GM12864 (cell line): Measurements from ENCODE around the gene CPAMD8.

ENCODE experiments used
- DNase-seq: peaks from one replicate; pipeline ENCODE4 v3.0.0-alpha.2; 2011; ENCODE audit warnings: low read depth
- H3K4me3 ChIP-seq: 2 replicates; pipeline ENCODE4 v1.5.1; 2011; ENCODE audit warnings: mild to moderate bottlenecking, low read depth, low read length, control low read depth
- CTCF ChIP-seq: IDR thresholded peaks from 2 replicates; pipeline ENCODE4 v1.5.1; 2011; ENCODE audit warnings: low read depth, mild to moderate bottlenecking, moderate library complexity, low read length, control low read depth, inconsistent platforms; ENCODE audit errors: missing control alignments

CPAMD8 gene

GRCh38 chr19:16911046-16911445 lies 115.6 kb downstream of the CPAMD8 start:
- no peak for DNase-seq
- TF ChIP-seq CTCF, result no peak
- no peak overlapping the region for H3K4me3 ChIP-seq

DNA sequence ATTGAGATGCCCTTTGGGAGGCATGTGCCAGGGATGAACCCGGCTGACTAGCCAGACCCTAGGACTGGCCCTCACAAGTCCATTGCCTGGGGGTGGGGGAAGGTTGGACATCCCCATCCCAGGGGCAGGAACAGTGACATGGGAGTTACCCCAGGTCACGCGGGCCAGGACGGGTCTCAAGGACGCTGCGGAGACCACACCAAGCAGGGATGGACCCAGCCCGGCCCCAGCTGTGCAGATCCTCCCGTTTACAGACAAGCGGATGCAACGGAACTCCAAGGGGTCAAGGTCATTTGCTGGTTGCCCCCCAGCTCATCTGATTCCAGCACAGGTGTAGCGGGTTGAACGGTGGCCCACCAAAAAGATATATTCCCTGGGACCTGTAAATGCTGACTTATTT lies 117.9 kb downstream of the CPAMD8 start:
- no peak overlapping the region for H3K4me3 ChIP-seq
- TF ChIP-seq CTCF, result no peak
- no peak for DNase-seq

DNA sequence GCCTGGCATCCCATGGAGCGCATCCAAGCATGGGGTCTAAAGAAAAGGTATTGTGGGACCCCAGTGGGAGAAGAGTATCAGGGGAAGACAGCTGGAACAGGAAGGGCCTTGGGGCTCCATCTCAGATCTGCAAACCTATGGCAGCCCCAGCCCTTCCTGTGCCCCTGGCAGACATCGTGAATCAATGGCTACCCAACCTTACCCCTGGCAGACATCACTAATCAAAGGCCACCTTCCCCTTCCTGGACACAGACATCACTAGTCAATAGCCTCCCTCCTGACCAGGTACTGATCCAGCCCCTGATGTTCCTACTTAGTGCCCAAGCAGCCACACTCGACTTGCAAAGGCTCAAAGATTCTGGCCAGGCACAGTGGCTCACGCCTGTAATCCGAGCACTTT lies 122.0 kb downstream of the CPAMD8 start:
- DNase-seq, result no peak
- no peak overlapping the region for H3K4me3 ChIP-seq
- TF ChIP-seq CTCF, result no peak

DNA sequence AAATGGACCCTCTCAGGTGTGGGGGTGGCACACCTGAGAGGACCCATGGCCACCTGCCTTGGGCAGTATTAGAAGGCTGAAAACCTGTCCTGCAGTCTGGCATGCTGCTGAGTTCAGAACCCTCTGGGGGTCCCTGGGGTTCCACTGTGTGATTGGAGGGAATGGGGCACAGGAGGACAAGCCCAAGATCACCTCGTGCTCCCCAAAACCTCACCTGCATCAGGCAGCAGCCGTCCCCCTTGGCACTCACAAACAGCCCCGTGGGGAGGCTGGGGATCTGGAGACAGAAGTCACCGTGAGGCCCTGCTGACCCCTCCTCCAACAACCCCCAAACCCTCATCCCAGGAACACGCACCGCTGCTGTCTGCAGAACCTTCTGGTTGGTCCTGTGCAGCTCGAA lies 123.3 kb downstream of the CPAMD8 start:
- TF ChIP-seq CTCF, result no peak
- no peak for DNase-seq
- no peak overlapping the region for H3K4me3 ChIP-seq

DNA sequence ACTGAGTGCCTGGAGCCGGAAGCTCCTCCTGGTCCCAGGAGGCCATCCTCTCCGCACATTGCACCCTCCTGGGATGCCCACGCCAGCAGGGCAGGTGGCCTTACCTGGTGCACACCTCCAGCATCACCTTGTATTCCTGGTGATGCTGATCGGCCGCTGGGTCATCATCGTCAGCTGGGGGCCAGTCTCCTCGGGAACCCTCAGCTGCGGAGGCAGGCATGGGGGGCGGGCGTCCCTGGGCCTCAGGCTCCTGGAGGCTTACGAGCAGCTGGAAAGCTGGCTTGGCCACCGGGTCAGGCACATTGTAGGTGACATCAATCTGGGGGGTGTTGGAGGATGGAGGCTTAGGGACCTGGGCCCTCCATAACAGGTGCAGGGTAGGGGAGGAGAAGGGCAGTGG lies 124.1 kb downstream of the CPAMD8 start:
- no peak overlapping the region for H3K4me3 ChIP-seq
- DNase-seq, result no peak
- TF ChIP-seq CTCF, result no peak

GRCh38 chr19:16901491-16902175 lies 125.0 kb downstream of the CPAMD8 start:
- no peak for TF ChIP-seq CTCF
- DNase-seq, result no peak
- no peak overlapping the region for H3K4me3 ChIP-seq

DNA sequence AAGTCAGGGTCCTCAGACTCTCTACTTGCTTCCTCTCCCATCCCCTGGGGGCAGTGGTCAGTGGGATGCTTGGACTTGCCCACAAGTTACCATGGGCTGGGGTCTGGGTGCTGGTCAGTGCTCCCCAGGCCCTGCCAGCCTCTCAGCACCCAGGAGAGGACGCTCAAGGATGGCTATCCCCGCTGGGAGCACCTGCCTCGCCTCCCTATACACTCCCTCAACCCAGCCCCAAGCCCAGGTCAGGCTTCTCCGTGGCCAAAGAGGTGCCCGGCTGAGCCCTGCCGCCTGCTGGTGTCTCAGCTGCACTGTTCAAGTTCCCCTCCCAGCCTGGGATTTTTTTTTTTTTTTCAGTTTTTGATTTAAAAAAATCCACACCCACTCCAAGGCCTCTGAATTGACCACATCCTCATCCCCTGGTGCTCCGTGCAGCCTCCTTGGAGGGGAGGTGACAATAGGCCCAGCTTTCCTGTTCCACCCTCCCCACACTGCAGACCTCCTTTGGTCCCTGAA lies 127.0 kb downstream of the CPAMD8 start:
- no peak overlapping the region for H3K4me3 ChIP-seq
- TF ChIP-seq CTCF, result peak; percentile 79
- no peak for DNase-seq
